NCI-H1694 (cell line): ENCODE data around the gene TIGAR.
A peak's percentile ranks its signal among the peaks of the same experiment; 100 is the strongest.

Experiments
- DNase-seq: peaks from one replicate; lab custom pipeline; 2025; lab: John Stamatoyannopoulos, UW

Gene TIGAR

DNA sequence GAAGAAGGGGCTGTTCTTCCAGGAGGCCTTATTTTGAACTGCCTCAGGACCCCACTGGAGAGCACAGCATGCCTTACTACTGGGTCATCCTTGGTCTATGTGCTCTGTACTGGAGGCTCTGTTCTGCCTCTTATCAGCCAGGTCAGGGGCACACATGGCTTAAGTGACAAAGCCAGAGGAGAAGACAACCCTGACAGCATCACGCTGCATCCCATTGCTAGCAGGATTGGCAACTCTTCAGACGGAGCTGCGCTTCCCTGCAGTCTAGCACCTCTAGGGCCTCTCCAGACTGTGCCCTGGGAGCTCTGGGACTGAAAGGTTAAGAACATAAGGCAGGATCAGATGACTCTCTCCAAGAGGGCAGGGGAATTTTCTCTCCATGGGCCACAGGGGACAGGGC, 17.3 kb upstream of the TIGAR start:
- no peak for DNase-seq

DNA sequence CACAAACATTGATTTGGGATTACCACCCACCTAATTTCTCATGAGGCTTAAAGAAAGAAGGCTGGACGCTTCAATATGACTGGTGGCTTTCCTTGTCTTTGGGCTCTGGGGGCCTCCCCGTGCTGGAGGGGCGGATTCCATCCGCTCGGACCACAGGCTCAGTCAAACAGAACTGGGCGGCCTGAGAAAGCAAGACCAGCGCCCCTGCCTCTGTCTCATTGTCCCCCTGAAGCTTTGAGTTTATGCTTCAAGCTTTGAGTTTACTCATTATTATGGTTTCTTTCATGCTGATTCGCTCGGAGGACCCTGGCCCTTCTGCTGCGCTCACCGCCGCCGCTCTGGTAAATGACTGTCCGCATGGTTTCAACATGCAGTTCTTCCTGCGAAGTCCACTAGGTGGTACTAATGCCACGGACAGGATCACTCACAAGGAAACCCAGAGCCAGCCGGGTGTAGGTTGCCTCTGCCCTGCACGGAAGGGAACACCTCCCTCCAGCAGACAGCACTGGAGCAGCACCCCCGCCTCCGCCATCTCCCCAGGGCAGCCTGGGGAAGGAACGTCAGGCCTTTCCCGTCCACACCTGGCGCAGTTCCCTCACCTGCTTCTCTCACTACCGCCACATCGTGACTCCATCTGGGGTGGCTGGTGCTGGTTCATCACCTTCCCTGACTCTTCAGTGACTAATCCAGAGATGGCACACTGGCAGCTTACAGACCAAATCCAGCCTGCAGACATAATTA, 13.2 kb upstream of the TIGAR start:
- DNase-seq = peak; percentile 58

DNA sequence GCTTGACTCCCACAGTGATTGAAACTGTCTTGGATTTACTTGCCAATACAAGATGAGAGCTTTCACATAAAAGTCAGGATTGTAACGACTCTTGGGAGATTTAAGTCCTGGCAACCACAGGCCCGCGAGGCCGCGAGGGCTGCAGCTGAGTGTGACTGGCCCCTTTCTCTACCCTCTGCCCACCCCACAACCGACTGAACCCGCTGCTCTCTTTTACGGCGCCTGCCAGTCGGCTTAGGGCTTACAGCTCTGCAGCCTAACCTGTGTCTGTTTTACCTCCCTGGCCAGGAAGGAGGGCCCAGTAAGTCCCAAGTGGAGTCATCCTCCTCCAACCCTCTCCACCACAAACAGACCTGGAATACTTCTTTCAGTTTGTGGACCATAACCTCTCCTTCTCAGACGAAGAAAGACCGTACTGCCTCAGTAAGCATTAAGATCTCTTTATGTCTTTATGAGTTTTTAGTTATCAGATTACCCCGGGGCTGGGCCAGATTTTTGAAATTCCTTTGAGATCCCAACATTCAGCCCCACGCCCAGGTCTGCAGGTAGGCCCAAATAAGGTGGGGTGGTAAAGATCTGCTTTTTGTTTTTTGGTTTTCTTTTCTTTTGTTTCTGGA, 12.6 kb upstream of the TIGAR start:
- no peak for DNase-seq

DNA sequence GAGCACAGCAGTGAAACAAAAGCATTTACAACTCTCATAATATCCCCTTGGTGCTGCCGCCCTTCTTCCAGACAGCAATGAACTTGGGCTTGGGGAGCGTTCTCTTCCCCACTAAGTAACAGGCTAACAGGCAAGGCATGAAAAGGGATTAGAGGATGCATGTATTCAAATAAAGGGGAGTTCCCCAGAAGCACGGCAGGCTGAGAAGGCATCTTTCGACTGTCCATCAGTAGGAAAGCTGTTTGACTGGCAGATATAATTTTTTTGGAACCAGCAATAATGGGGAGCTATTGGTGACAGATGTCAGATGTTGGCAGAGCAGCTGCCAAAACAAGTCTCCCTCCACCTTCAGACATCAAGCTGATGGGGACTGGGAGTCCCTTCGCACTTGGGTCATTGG, 9.2 kb upstream of the TIGAR start:
- DNase-seq = no peak

DNA sequence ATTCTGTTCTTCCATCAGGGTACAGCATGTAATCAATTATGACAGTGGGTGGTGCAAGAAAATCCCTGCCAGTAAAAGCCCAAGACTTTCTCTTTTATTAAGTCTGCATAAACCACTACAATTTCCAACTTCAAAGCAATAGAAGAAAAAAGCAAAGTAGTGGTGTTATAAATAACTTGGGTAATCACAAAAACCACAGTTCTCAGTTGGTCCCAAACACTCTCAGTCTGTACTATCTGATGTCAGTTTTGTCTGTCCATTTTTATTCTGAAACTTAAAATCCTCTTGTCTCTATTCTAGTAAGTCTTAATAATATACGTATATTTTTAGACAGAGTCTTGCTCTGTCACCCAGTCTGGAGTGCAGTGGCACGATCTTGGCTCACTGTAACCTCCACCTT, 8.8 kb upstream of the TIGAR start:
- no peak for DNase-seq

DNA sequence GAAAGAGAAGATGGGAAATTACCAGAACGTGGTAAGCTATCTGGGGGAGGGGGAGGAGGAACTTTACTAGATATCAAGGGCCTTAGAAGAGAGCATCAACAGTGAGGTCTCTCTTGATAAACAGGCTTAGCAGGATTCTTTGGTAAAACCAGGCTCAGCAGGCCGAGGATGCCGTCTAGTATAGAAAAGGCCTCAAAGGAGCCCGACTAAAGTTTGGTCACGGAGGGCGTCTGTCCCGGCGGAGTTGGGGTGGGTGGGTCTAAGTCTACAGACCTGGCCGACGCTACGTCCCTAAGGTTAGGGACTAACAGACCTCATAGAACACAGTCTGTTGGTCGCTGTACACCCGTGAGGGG, 538 bp upstream of the TIGAR start:
- DNase-seq = no peak

DNA sequence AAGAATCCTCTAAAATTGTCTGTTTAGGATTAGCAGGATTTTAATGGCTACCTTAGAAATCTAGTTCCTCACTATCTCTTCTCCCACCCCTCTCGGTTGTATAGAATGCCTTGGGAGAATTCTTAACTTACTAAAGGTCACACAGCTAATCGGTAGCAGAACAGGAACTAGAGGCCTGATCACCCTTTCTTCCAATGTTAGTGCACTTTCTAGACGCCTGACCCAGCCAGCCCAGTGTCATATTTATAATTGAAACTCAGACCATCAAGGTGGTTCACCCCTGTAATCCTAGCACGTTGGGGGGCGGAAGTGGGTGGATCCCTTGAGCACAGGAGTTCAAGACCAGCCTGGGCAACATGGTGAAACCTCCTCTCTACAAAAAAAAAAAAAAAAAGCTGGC, 1.7 kb downstream of the TIGAR start:
- no peak for DNase-seq

DNA sequence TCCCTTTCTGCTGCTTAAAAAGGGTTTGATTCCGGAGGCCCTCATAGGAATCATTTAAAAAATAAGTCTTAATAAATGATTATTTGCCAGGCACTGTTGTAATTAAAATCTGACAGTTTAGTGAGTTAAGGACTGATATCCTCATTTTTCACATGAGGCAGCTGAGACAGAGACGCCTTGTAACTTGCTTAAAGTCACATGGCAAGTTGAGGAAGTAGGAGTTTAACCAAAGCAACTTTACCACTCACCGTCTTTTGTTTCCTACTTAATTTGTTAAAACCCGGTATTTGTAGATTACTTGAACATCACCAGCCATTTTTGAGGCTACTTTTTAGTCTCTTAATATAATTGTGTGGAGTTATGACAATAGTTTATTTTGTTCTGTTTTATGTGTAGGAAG, 2.4 kb downstream of the TIGAR start:
- DNase-seq = no peak

DNA sequence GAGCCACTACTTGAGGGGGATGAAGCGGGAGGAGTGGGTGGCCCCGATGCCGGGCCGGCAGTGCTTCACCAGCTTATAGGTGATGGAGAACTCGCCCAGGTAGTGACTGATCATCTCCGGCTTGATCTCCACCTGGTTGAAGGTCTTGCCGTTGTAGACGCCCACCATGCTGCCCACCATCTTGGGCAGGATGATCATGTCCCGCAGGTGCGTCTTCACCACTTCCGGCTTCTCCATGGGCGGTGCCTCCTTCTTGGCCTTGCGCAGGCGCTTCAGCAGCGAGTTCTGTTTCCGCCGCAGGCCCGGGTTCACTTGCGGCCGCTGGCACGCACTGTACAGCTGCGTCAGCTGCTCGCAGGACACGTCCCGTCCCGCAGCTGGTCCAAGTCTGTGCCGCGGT, 3.4 kb downstream of the TIGAR start:
- DNase-seq = no peak

DNA sequence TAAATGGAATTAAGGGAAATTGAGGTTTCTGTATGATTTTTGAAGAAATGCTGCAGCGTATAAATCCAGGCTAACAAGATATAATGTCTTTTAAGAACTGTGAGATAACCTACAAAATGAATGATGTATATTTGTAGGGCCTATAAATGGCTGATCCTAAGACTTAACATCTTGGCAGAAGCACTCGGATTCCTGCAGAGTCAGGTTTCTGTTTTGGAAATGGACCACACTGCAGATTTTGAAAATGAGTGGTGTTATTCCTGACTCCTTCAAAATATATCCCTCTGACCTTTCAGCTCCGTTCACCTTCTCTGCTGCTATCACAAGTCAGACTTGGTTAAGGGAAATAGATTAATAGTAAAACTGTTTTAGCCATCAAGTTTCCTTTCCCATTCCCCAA, 5.0 kb downstream of the TIGAR start:
- no peak for DNase-seq

DNA sequence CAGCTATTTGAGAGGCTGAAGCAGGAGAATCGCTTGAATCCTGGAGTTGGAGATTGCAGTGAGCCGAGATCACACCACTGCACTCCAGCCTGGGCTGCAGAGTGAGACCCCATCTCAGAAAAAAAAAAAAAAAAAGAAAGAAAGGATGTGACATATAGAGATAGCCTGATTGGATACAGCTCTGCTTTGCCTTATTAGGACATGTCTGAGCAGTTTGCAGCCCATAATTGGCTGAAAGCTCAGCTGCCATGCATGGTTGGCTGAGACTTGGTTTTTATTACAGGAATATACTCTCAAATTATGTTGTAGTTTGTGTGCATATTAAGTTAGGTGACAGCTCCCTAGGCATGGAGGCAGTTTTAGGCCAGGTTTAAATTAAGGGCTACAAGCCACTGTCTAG, 6.3 kb downstream of the TIGAR start:
- no peak for DNase-seq

DNA sequence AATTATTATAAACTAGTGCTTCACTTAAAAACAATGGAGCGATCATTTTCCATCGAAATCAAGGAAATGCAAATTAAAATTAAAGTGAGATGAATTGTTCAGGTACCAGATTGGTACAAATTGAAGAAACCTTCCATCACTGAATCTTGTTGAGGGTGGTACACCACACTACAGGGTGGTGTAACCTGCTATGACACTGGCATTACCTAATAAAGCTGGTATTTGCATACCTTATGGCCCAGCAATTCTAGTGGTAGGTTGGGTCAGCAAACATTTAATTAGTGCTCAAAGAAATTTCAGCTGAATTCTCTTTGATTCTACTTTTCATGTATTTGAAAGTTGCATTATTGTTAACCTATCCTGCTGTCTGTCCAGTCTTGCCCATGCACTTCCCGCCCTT, 9.2 kb downstream of the TIGAR start:
- DNase-seq = no peak

DNA sequence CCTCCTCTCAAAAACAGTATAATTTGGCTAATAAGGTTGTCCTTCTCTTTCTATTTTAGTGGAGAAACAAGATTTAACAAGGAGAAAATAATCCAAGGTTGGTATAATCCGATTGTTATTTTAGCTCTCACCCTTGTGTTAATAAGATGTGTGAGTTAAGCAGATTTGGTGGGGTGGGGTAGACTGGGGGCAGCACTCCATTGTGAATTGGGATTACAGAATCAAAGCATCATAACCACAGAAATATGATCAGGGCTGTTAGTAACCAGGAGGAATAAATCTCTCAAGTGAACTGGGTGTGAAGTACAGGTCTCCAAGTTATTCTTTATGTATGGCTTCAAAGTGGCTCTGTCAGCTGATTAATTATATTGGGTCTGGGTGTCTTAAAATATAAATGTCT, 10.2 kb downstream of the TIGAR start:
- no peak for DNase-seq

DNA sequence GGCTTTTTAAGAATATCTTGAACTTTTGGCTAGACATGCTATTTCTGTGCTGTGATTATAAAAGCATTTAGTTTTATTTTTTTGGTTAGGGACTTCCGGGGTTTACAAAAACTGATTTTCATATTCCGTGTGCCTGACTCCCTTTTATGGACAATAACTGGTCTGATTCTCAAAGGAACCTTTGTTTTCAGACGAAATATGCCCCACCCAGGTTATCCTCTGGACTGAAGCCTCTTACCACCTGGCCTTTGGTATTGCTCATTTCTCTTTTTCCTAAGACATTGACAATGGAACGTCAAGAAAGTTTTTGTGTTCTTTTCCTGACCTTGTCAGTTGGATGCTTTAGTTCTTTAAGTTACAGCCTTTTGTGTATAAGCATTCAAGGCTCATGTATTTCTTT, 10.8 kb downstream of the TIGAR start:
- no peak for DNase-seq

DNA sequence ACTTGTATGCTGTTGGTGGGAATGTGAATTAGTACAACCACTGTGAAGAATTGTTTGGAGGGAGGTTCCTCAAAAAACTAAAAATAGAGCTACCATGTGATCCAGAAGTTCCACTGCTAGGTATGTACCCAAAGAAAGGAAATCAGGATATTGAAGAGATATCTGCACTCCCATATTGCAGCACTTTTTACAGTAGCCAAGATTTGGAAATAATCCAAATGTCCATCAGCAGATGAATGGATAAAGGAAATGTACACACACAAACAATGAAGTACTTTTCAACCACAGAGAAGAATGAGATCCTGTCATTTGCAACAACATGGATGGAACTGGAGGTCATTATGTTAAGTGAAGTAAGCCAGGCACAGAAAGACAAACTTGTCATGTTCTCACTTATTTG, 25.9 kb downstream of the TIGAR start:
- no peak for DNase-seq

DNA sequence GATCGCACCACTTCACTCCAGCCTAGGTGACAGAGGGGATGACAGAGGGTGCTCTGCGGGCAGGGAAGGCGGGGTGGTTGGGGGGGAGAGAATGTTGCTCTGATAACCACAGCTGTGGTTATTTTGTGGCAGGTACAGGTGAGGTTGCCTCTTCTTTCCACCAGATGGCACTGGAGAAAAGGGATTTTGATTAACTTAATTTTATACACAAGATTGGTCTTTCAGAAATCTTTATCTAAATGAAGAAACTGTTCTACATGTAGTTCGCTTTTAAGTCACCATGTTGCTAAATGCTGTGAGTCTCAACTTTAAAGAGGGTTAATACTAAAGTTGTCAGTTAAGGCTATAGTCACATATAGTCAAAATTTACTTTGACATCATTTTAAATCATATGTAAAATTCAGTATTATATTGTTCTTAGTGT, 32.8 kb downstream of the TIGAR start:
- peak; percentile 9 for DNase-seq

DNA sequence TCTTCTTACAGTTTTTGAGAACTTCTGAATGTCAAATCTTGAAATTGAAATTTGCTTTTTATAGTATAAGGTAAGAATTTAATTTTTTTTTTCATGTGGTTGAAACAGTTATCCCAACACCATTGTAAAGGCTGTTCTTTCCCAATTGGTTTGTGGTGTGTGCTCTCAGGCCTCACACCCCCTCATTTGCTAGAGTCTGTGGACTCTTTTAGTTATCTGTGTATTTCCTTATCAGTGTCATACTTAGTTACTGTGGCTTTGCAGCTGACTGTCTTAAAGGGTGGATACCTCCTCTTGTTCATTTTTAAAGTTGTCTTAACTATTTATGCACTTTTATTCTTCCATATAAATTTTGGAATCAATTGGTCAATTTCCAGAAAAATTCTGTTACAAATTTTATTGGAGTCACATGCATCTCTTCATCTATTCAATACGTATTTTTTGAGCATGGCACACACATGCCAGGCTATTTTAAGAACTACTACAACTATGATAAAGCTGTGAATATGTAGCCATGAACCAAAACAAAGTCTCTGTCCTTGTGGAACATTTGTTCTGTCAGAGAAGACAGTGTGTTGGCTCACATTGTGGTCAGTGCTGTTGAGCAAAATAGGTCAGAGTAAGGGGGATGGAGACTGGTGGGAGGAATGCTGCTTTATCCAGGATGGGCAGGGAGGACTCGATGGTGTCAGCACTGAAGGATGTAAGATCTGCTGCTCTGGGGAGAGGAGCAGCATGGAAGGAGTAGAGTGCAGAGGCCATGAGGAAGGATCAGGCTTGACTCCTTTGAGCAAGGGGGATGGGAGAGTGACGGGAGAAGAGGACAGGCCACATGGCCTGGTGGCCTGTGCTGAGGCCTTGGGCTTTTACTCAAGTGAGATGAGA, 34.4 kb downstream of the TIGAR start:
- no peak for DNase-seq

DNA sequence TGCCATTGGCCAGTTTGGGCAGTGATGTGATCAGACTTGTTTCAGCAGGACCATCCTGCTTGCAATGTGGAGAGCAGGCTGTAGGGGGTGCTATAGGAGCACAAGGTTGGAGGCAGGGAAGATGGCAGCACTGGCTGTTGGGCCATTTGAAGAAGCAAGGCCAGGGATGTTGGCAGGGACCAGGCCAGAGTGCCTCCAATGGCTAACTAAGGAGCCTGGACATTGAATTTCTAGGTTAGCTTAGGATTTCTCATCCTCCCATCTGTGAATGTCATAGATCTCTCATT, 35.0 kb downstream of the TIGAR start:
- DNase-seq = no peak

DNA sequence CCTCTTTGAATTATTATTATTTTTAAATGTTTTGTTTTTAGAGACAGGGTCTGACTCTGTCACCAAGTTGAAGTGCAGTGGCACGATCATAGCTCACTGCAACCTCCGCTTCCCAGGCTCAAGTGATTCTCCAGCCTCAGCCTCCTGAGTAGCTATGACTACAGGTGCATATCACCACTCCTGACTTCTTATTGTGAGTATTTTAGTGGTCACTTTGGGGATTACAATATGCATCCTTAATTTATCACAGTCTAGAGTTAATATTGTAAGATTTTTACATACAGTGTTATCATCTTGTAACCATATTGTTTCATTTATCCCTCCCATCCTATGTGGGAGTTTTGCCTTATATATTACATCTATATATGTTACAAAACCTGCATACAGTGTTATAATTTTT, 45.1 kb downstream of the TIGAR start:
- DNase-seq = no peak

DNA sequence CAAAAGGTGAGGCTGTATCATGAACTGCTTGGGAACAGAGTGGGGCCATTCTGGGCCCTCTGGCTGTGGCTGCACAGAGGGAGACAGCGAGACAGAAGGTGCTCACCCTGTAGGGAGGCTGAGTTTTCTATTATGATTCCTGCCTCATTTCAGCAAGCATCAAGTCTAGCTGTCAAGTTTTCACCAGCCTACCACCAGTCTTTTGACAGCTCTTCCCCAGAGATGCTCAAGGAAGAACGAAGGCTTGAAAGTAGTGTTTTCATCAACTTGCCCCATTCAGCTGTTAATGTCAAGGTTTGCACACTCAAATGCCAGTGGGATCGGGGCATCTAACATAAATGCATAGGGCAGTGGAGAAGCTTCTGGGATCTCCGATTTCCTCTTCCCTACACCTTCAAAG, 48.5 kb downstream of the TIGAR start:
- no peak for DNase-seq

DNA sequence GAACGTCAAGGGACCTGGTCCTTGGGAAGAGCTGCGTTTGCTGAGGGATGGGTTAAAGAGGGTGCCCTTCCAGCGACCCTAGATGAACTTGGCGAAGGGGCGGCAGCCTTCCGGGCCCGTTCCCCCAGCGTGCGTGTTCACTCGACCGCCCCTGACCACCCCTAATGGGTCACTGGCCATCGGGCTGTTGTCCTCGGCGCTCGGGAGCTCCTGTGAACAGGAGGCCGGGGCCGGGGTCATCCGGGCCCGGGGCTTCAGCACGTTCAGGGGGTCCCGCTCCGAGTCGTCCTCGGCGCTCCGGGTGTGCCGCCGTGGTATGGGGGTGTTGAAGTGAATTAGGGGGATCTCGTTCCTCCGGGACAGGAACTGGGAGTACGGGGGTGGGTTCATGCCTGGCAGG, 49.3 kb downstream of the TIGAR start:
- DNase-seq = no peak

DNA sequence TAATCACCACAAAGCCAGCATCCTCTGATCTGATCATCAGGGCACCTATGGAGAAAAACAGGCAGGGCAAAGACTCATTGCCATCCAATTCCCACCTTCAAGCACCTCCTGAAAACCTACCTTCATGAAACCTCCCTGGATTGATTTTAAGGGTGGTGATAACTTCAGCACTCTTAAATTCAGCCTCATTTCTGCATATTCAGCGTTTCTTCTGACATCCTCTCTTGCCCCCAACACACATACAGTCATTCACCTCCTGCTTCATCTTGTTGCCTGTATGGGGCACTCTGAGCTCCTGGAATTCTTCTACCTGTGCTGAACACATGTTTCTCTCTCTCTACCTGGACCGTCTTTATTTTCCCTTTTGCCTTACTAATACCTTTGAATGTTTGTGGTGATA, 51.6 kb downstream of the TIGAR start:
- DNase-seq = no peak

DNA sequence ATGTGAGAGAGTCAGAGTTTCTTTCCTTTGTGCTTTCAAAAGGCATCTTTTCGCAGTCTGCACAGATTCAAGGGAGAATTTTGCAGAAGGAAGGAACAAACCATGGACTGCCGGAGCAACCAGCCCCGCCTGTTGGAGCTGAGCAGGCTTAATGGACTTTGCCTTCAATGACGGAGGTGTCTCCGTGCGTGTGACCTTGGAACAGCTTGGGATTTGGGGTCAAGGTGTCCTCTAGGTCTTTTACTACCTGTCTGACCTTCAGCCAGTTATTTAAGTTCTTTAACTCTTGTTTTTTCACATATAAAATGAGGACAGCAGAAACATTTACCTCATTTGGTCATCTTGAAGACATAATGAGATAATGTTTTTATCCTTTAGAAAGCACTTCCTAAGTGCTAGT, 54.4 kb downstream of the TIGAR start:
- DNase-seq = no peak

DNA sequence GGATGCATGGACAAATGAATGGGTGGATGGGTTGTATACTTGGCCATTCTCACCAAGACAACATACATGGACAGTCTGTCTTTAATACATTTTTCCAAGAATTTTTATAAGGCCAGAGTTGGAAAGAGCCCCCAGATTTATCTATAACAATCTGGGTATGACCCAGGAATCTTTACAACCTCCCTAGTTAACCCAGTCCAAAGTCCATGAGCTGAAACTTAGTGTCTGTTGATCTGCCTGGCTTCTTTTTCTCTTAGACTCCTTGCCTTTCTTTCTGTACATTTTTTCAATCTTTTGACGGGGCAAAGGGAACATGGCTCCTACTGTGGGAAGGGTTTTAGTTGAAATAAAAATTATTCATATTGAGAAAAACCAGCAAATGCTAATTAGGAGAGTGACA, 57.8 kb downstream of the TIGAR start:
- no peak for DNase-seq
